Epithelial cell of esophagus (primary cell): ENCODE data around the gene FUOM.

ENCODE experiments used
- DNase-seq: peaks from one replicate; pipeline ENCODE4 v3.0.0; 2010; ENCODE audit warnings: low read depth
- H3K4me3 ChIP-seq: 2 replicates; pipeline ENCODE4 v1.5.1; 2011; ENCODE audit warnings: mild to moderate bottlenecking, low read length, control low read depth
- CTCF ChIP-seq: IDR thresholded peaks from 2 replicates; pipeline ENCODE4 v1.5.1; 2011; ENCODE audit warnings: low read depth, mild to moderate bottlenecking, low read length, control low read depth, inconsistent platforms; ENCODE audit not compliant: insufficient read depth; ENCODE audit errors: missing control alignments

The FUOM gene

GRCh38 chr10:133349160-133349568, 8.7 kb downstream of the FUOM start:
- TF ChIP-seq CTCF: no peak
- no peak overlapping the region for H3K4me3 ChIP-seq
- DNase-seq: no peak

GRCh38 chr10:133347710-133348517, 9.9 kb downstream of the FUOM start:
- DNase-seq: no peak
- no peak for TF ChIP-seq CTCF

GRCh38 chr10:133346413-133346812, 11.4 kb downstream of the FUOM start:
- no peak overlapping the region for H3K4me3 ChIP-seq
- no peak for TF ChIP-seq CTCF
- DNase-seq: no peak

More at GRCh38 chr10:133347710-133348517, 9.9 kb downstream of the FUOM start:
- H3K4me3 ChIP-seq: no peak overlapping the region

- no peak overlapping the region for H3K4me3 ChIP-seq
- no peak for DNase-seq
- TF ChIP-seq CTCF: no peak
Measured at GRCh38 chr10:133344236-133344635, 13.6 kb downstream of the FUOM start.

- no peak for TF ChIP-seq CTCF
- H3K4me3 ChIP-seq: no peak overlapping the region
- no peak for DNase-seq
Measured at GRCh38 chr10:133343558-133343957, 14.3 kb downstream of the FUOM start.

GRCh38 chr10:133342942-133343341, 14.9 kb downstream of the FUOM start:
- H3K4me3 ChIP-seq: no peak overlapping the region
- DNase-seq: no peak
- no peak for TF ChIP-seq CTCF

- H3K4me3 ChIP-seq: no peak overlapping the region
- no peak for DNase-seq
- TF ChIP-seq CTCF: no peak
Measured at GRCh38 chr10:133341983-133342382, 15.8 kb downstream of the FUOM start.
